Muscle layer of duodenum (tissue), 2 donors: ENCODE data around the gene CHIT1.

Source experiments
- H3K27ac ChIP-seq: one replicate; pipeline ENCODE4 v1.7.0; 2013; ENCODE audit warnings: mild to moderate bottlenecking, low read length
- H3K27me3 ChIP-seq: one replicate; pipeline ENCODE4 v1.7.0; 2013; ENCODE audit warnings: low read depth, mild to moderate bottlenecking, control low read depth, low read length
- H3K36me3 ChIP-seq, 2 donors: one replicate each; pipeline ENCODE4 v1.7.0; 2013; ENCODE audit warnings: low read length in 2 of 2, control low read depth in 1 of 2, mild to moderate bottlenecking in 1 of 2; ENCODE audit not compliant: insufficient read depth in 2 of 2, control insufficient read depth in 1 of 2
- H3K4me1 ChIP-seq, 2 donors: one replicate each; pipeline ENCODE4 v1.7.0; 2013; ENCODE audit warnings: low read length in 2 of 2, mild to moderate bottlenecking in 2 of 2, control low read depth in 1 of 2, moderate library complexity in 1 of 2; ENCODE audit not compliant: insufficient read depth in 2 of 2, control insufficient read depth in 1 of 2
- H3K4me3 ChIP-seq, 2 donors: one replicate each; pipeline ENCODE4 v1.7.0; 2013; ENCODE audit warnings: low read length in 2 of 2, low read depth in 1 of 2, mild to moderate bottlenecking in 1 of 2
- H3K9me3 ChIP-seq, 2 donors: one replicate each; pipeline ENCODE4 v1.7.0; 2013; ENCODE audit warnings: low read length in 2 of 2, control low read depth in 1 of 2, mild to moderate bottlenecking in 1 of 2; ENCODE audit not compliant: control insufficient read depth in 1 of 2
- donor health status: healthy.

Gene CHIT1

DNA sequence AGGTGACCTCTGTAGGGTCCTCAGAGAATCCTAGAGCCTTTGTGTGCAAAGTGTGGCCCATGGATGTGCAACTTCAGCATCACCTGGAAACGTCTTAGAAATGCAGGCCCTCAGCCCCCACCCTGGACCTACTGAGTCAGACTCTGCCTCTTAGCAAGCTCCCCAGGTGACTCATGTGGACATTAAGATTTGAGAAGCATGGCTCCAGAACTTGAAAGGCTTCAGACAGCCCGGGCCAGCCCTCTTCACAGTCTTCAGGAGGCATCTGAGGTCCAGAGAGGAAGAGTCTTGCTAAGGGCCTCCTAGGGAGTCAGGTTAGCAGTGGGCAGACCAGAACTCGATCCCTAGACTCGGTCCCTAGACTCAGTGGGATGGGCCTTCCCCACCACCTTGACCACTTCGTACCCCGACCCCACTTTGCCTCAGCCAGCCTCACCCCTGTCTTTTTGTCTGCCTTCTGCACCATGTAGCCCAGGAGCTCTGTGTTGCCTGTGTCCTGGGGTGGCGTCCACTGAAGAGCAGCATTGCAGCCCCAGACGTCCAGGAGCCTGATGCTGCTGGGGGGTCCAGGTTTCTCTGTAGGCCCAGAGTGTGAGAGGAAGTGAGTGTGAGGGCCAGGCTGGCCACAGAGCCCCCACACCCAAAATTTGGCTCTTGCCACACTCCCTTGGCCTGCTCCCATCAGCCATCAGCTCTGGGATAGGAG is 58.7 kb downstream of the CHIT1 start:
- H3K27ac ChIP-seq, result no peak overlapping the region
- H3K9me3 ChIP-seq, result no peaks in the 10 kb centered on the region
- no peaks in the 10 kb centered on the region for H3K4me1 ChIP-seq
- no peaks in the 10 kb centered on the region for H3K36me3 ChIP-seq
- H3K27me3 ChIP-seq, result no peaks in the 10 kb centered on the region
- H3K4me3 ChIP-seq, result no peak overlapping the region

DNA sequence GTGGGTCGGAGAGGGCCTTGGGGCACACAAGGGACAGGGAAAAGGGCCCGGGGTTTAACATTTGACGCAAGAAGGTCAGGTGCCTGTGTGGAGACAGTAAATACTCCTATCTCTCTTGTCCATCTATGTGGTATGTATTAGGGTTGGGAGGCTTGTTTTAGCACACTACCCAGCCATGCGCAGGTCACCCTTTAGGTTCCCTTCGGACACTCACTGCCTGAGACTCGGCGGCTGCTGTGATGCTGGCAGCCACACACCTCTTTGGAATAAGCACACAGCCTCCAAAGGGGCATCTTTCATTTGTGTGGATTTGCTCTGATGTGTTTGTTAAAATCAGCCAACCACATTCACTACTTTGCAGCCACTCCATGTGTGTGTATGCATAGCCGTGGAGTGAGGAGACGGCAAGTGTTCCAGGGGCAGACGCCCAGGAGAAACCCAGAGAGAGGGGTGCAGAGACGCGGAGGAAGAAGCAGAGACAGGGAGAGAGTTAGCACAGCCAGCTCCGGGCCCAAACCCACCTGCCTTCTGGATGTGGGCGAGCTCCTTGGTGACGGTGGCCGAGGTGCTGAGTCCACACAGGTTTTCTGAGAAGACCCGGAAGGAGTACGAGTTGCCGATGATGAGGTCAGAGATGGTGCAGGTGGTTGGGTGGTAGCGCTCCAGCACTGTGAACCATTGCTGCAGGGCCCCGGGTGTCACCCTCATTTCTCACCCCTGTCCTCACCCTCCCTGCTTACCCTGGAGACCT is 59.5 kb downstream of the CHIT1 start:
- no peaks in the 10 kb centered on the region for H3K36me3 ChIP-seq
- H3K27ac ChIP-seq, result no peak overlapping the region
- no peaks in the 10 kb centered on the region for H3K27me3 ChIP-seq
- H3K9me3 ChIP-seq, result no peaks in the 10 kb centered on the region
- no peaks in the 10 kb centered on the region for H3K4me1 ChIP-seq
- no peak overlapping the region for H3K4me3 ChIP-seq

DNA sequence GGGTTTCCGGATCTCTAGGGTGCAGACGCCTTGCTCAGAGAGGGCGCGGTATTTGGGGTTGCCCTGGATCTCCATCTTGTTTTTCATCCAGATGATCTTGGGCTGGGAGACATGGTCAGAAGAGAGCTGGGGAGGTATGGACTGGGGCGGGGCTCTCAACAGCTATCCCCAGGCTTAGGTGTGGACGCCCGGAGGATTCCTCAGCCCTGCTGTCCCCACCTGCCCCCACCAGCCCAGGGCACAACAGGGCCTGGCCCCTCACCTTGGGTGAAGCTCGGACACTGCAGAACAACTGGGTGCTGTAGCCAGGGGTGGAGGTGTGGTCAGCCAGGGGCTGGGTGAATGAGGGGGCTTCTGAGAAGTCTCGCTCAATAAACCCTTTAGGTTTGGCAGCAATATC is 60.5 kb downstream of the CHIT1 start:
- H3K9me3 ChIP-seq, result no peaks in the 10 kb centered on the region
- H3K4me3 ChIP-seq, result no peak overlapping the region
- no peaks in the 10 kb centered on the region for H3K27me3 ChIP-seq
- H3K4me1 ChIP-seq, result no peaks in the 10 kb centered on the region
- H3K36me3 ChIP-seq, result no peaks in the 10 kb centered on the region
- no peak overlapping the region for H3K27ac ChIP-seq

DNA sequence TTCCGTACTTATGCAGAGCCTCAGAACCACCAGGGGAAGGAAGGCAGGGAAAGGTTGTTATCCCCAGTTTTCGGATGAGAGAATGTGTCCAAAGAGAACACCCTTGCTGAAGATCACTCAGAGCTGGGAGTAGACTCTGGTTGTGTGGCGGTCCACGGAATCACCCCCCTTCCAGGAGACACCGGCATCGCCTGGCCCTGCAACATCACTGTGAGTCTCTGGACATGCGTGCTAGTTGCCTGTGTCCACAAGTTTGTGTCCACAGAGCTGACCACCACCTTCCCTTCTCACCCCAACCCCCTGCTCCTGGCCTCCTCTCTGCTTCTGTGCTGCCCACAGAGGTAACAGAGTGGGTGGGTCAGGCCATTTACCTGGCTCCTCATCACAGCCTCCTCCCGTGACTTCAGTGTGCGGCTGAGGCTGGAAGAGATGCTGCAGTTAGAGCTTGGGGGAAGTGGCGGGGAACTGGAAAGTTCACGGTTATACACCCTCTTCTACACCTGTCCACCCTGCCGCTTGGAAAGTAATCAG is 61.2 kb downstream of the CHIT1 start:
- no peaks in the 10 kb centered on the region for H3K27me3 ChIP-seq
- no peaks in the 10 kb centered on the region for H3K4me1 ChIP-seq
- H3K36me3 ChIP-seq, result no peaks in the 10 kb centered on the region
- H3K27ac ChIP-seq, result no peak overlapping the region
- H3K9me3 ChIP-seq, result no peaks in the 10 kb centered on the region
- no peak overlapping the region for H3K4me3 ChIP-seq

DNA sequence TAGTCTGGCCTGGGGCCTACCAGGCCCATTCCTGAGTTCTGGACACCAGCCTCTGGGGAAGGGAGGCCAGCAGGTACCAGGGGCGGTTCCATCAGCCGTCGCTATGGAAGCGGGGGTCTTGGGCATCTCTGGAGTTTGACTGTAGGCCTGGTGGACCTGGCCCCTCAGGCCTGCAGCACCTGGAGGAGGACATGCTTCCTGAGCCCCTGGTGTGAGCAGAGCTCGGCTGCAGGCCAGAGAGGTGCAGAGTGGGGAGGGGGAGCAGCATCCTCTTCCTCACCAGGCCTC is 61.6 kb downstream of the CHIT1 start:
- Histone ChIP-seq H3K27me3 (no peaks in the 10 kb centered on the region), H3K27ac (no peak overlapping the region), H3K36me3 (no peaks in the 10 kb centered on the region), H3K4me3 (no peak overlapping the region), H3K9me3 (no peaks in the 10 kb centered on the region), H3K4me1 (no peaks in the 10 kb centered on the region)

DNA sequence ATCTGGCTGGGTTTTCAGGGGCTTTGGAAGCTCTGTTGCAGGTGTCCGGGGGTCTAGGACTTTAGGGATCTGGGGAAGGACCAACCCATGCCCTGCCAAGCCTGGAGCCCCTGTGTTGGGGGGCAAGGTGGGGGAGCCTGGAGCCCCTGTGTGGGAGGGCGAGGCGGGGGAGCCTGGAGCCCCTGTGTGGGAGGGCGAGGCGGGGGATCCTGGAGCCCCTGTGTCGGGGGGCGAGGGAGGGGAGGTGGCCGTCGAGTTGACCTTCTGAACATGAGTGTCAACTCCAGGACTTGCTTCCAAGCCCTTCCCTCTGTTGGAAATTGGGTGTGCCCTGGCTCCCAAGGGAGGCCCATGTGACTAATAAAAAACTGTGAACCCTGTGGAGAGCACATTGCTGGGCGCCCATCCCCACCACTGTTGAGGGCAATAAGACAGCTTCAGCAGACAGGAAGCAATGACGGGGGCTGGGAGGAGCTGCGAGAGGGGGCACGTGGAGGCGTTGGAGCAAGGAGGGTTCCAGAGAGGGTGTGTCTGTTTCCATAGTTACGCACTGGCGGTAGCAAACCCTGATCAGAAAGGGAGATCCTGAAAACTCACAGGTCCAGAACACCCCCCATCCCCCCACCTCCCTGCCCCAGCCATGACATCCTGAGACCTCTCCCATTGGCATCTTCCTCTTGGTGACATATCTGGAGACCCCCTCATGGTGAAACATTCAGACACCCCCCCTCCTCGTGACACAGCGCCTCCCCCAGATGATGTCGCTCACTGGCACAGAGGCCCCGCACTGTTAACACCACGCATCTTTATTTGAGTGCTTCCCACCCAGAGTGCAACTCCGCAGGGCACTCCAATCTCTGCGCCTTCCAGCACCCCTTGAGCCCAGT is 62.2 kb downstream of the CHIT1 start:
- Histone ChIP-seq H3K4me3 (no peak overlapping the region), H3K27me3 (no peaks in the 10 kb centered on the region), H3K36me3 (no peaks in the 10 kb centered on the region), H3K27ac (no peak overlapping the region), H3K9me3 (no peaks in the 10 kb centered on the region), H3K4me1 (no peaks in the 10 kb centered on the region)

DNA sequence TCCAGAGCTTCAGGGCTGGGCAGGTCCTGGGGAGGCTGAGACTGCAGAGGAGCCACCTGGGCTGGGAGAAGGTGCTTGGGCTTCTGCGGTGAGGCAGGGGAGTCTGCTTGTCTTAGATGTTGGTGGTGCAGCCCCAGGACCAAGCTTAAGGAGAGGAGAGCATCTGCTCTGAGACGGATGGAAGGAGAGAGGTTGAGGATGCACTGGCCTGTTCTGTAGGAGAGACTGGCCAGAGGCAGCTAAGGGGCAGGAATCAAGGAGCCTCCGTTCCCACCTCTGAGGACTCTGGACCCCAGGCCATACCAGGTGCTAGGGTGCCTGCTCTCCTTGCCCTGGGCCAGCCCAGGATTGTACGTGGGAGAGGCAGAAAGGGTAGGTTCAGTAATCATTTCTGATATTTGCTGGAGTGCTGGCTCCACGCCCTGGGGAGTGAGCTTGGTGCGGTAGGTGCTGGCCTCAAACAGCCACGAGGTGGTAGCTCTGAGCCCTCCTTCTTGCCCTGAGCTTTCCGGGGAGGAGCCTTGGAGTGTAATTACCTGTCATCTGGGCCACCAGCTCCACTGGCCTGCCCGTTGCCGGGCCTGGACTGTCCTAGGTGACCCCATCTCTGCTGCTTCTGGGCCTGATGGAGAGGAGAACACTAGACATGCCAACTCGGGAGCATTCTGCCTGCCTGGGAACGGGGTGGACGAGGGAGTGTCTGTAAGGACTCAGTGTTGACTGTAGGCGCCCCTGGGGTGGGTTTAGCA is 63.1 kb downstream of the CHIT1 start:
- no peaks in the 10 kb centered on the region for H3K4me1 ChIP-seq
- no peak overlapping the region for H3K27ac ChIP-seq
- no peaks in the 10 kb centered on the region for H3K9me3 ChIP-seq
- H3K4me3 ChIP-seq, result no peak overlapping the region
- H3K36me3 ChIP-seq, result no peaks in the 10 kb centered on the region
- no peaks in the 10 kb centered on the region for H3K27me3 ChIP-seq
